NT2/D1 (cell line): Measurements from ENCODE around the gene MS4A6E.
A peak's percentile ranks its signal among the peaks of the same experiment; 100 is the strongest.
"Not testable (repeated sequence)": the region's sequence is repeated elsewhere in the genome, so short reads cannot be mapped to it uniquely, and the experiment has no call there.

Source experiments
- DNase-seq: peaks from one replicate; pipeline ENCODE4 v3.0.0-alpha.2; 2011; ENCODE audit warnings: low read depth, low spot score
- H3K27me3 ChIP-seq: 2 replicates; pipeline ENCODE4 v1.6.0; 2011; ENCODE audit warnings: mild to moderate bottlenecking; ENCODE audit not compliant: insufficient read length, insufficient read depth
- H3K36me3 ChIP-seq: 2 replicates; pipeline ENCODE4 v1.6.1; 2011; ENCODE audit warnings: mild to moderate bottlenecking, low read length, mixed read lengths; ENCODE audit not compliant: insufficient read depth, insufficient read length
- H3K4me1 ChIP-seq: 2 replicates; pipeline ENCODE4 v1.5.1; 2011; ENCODE audit not compliant: insufficient read depth, insufficient read length
- H3K4me3 ChIP-seq: 2 replicates; pipeline ENCODE4 v1.5.1; 2011; ENCODE audit warnings: low read depth; ENCODE audit not compliant: insufficient read length
- H3K9ac ChIP-seq: 2 replicates; pipeline ENCODE4 v1.6.0; 2011; ENCODE audit warnings: low read depth; ENCODE audit not compliant: insufficient read length
- H3K9me3 ChIP-seq: 2 replicates; pipeline ENCODE4 v1.5.1; 2011; ENCODE audit warnings: mild to moderate bottlenecking, low read length; ENCODE audit not compliant: insufficient read depth
- SUZ12 ChIP-seq: IDR thresholded peaks from 2 replicates; pipeline ENCODE4 v1.6.1; 2011; ENCODE audit not compliant: insufficient read length, insufficient read depth; ENCODE audit errors: extremely low read depth
- YY1 ChIP-seq: IDR thresholded peaks from 2 replicates; pipeline ENCODE4 v1.6.1; 2011; ENCODE audit not compliant: insufficient read length, insufficient read depth
- ZNF274 ChIP-seq: IDR thresholded peaks from 2 replicates; pipeline ENCODE4 v1.6.1; 2011; ENCODE audit warnings: mild to moderate bottlenecking, low read depth, low read length

The MS4A6E gene

DNA sequence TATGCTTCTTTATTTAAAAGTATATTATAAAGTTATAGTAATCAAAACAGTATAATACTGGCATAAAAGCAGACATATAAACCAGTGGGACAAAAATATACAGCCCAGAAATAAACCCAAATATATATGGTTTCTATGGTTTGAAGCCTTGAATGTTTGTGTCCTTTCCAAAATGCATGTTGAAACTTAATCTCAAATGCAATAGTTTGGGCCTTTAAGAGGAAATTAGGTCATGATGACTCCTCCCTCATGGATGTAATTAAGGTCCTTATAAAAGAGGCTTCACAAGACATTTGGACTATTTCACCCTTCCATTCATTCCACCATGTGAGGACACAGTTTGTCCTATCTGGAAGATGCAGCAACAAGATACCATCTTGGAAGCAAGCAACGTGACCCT is at the start of gene MS4A6E:
MS4A6E (plus strand) TSS at position 301 of the 400 bp plus-strand sequence. CDS start 7,641 bp downstream, outside the sequence.
- H3K9me3 ChIP-seq = peaks cover 9% of the 10 kb centered on the region
- no peak within 1 kb of the TSS for H3K9ac ChIP-seq
- H3K27me3 ChIP-seq = no peaks in the 10 kb centered on the region
- TF ChIP-seq YY1 (no peak), SUZ12 (no peak), ZNF274 (no peak)
- no peak within 1 kb of the TSS for H3K4me3 ChIP-seq
- H3K4me1 ChIP-seq = no peaks in the 10 kb centered on the region
- no peak for DNase-seq
- no peaks in the 10 kb centered on the region for H3K36me3 ChIP-seq

GRCh38 chr11:60280412-60280811 is 46.6 kb upstream of the MS4A6E start, which contains the start of gene MS4A4A:
Gene MS4A4A (plus strand): TSS chr11:60280666. CDS start chr11:60280676, 10 bp downstream.
- Histone ChIP-seq H3K9me3 (no peaks in the 10 kb centered on the region; the same call in 1 of the 2 replicates), H3K36me3 (no peaks in the 10 kb centered on the region), H3K4me3 (no peak within 1 kb of the TSS), H3K9ac (no peak within 1 kb of the TSS), H3K27me3 (no peaks in the 10 kb centered on the region), H3K4me1 (no peaks in the 10 kb centered on the region)
- TF ChIP-seq YY1 (no peak), ZNF274 (no peak)
- no peak for DNase-seq

GRCh38 chr11:60281485-60281884 is 45.6 kb upstream of the MS4A6E start:
- TF ChIP-seq ZNF274 = no peak
- no peak for TF ChIP-seq YY1
- no peak for TF ChIP-seq SUZ12
- Histone ChIP-seq H3K9ac (no peak overlapping the region), H3K36me3 (no peaks in the 10 kb centered on the region), H3K9me3 (no peaks in the 10 kb centered on the region; the same call in 1 of the 2 replicates), H3K4me1 (no peaks in the 10 kb centered on the region), H3K4me3 (no peak overlapping the region), H3K27me3 (no peaks in the 10 kb centered on the region)
- no peak for DNase-seq

DNA sequence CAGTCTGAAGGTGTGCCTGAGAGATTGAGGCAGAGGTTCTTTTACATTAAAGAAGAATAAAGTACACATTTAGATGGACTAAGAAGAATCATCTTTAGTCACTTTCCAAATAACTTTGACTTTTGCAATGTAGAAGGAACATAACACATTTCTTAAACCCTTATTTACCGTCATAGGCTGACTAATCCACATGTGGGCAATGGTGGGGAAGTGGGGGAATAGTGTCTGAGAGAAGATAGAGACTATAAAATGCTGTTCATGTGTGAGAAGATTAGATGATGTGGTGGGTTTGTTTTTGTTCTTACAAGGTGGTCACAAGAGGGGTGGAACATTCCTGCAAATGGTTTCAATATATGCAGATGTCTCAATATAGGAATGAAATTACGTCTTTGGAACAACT is 44.8 kb upstream of the MS4A6E start:
- Histone ChIP-seq H3K9me3 (no peaks in the 10 kb centered on the region), H3K9ac (no peak overlapping the region), H3K27me3 (no peaks in the 10 kb centered on the region), H3K4me1 (no peaks in the 10 kb centered on the region), H3K4me3 (no peak overlapping the region), H3K36me3 (no peaks in the 10 kb centered on the region)
- no peak for DNase-seq
- TF ChIP-seq SUZ12 (no peak), YY1 (no peak), ZNF274 (no peak)

DNA sequence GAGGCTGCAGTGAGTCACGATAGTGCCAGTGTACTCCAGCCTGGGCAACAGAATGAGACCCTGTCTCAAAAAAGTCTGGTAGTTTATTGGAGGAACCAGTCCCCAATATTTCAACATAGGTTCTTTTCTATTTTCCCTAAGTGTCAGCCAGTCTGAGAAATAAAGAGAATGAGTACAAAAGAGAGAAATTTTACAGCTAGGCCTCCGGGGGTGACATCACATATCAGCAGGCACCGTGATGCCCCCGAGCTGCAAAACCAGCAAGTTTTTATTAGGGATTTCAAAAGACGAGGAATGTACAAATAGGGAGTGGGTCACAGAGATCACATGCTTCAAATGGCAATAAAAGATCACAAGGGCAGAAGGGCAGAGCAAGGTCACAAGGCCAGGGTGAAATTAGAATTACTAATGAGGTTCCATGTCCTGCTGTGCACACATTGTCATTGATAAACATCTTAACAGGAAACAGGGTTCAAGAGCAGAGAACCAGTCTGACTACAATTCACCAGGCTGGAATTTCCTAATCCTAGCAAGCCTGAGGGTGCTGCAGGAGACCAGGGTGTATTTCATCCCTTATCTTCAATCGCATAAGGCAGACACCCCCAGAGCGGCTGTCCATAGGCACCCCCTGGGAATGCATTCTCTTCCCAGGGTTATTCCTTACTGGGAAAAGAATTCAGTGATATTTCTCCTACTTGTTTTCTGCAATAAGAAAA is 41.5 kb upstream of the MS4A6E start:
- not testable (repeated sequence) for H3K27me3 ChIP-seq, H3K9ac ChIP-seq
- DNase-seq = peak; percentile 9

DNA sequence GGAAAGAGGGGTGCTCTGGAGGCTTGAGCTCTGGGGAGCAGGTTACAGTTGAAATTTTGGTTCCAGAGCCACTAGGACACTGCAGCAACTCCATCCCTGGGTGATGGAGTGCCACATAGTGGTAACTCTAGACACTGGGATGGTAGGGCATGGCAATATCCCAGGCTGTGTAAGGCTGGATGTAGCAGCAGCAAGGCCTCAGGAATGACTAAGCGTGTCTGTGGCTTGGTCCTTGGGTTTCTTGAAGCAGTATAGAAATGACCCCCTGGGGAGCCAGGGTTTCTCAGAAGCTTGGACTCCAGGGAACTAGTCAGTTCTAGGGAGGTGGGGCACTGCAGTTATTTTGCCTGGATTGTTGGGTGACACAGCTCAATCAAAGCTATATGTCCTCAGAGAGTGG is 38.5 kb upstream of the MS4A6E start:
- DNase-seq = no peak
- Histone ChIP-seq H3K4me3 (no peak overlapping the region), H3K4me1 (no peaks in the 10 kb centered on the region), H3K27me3 (no peaks in the 10 kb centered on the region), H3K9ac (no peak overlapping the region), H3K9me3 (peaks cover 15% of the 10 kb centered on the region), H3K36me3 (no peaks in the 10 kb centered on the region)
- TF ChIP-seq SUZ12 (no peak), ZNF274 (no peak), YY1 (no peak)

More for the DNA sequence above, 41.5 kb upstream of the MS4A6E start:
- H3K9me3 ChIP-seq = peaks cover 15% of the 10 kb centered on the region
- not testable (repeated sequence) for H3K4me1 ChIP-seq, H3K36me3 ChIP-seq, H3K4me3 ChIP-seq

DNA sequence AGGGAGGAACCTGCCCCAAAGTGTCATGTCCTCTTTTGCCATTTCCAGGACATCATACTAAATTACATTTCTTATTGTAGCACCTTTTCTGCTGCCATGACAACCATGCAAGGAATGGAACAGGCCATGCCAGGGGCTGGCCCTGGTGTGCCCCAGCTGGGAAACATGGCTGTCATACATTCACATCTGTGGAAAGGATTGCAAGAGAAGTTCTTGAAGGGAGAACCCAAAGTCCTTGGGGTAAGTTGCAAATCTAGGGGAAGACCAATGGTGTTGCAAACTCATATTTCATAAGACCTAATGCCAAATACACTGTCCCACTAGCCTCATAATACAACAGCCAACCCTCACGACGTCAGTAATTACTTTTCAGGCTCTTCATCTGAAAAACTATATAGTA is 34.9 kb upstream of the MS4A6E start:
- H3K9ac ChIP-seq = no peak overlapping the region
- no peak overlapping the region for H3K4me3 ChIP-seq
- no peak for TF ChIP-seq ZNF274
- TF ChIP-seq SUZ12 = no peak
- no peak for TF ChIP-seq YY1
- H3K27me3 ChIP-seq = no peaks in the 10 kb centered on the region
- no peaks in the 10 kb centered on the region for H3K36me3 ChIP-seq
- H3K4me1 ChIP-seq = no peaks in the 10 kb centered on the region
- DNase-seq = no peak
- peaks cover 15% of the 10 kb centered on the region for H3K9me3 ChIP-seq
